Measurements from ENCODE around the gene INSYN2B.

- TF ChIP-seq, protein P1, sequence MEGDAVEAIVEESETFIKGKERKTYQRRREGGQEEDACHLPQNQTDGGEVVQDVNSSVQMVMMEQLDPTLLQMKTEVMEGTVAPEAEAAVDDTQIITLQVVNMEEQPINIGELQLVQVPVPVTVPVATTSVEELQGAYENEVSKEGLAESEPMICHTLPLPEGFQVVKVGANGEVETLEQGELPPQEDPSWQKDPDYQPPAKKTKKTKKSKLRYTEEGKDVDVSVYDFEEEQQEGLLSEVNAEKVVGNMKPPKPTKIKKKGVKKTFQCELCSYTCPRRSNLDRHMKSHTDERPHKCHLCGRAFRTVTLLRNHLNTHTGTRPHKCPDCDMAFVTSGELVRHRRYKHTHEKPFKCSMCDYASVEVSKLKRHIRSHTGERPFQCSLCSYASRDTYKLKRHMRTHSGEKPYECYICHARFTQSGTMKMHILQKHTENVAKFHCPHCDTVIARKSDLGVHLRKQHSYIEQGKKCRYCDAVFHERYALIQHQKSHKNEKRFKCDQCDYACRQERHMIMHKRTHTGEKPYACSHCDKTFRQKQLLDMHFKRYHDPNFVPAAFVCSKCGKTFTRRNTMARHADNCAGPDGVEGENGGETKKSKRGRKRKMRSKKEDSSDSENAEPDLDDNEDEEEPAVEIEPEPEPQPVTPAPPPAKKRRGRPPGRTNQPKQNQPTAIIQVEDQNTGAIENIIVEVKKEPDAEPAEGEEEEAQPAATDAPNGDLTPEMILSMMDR (IDR thresholded peaks at IDR 0.05 in 2 of 3, conservative IDR thresholded peaks at IDR 0.05 in 1 of 3; ENCODE audit: borderline replicate concordance in 1 of 3, insufficient read depth in 1 of 3, low read depth in 2 of 3, low read length in 2 of 3) = no peak
- TF ChIP-seq EZH2 (IDR thresholded peaks at IDR 0.05) (no peak), MAX (IDR thresholded peaks at IDR 0.05) (no peak), EGR1 (IDR thresholded peaks at IDR 0.05; ENCODE audit: low read depth) (no peak), SP1 (IDR thresholded peaks at IDR 0.05; ENCODE audit: low read depth) (no peak), POLR2A (IDR thresholded peaks at IDR 0.05; ENCODE audit: borderline replicate concordance, extremely low read depth, insufficient read depth, insufficient read length) (no peak), POLR2AphosphoS5 (IDR thresholded peaks at IDR 0.05; ENCODE audit: low read depth, low read length) (no peak)
- TF ChIP-seq, protein P2, sequence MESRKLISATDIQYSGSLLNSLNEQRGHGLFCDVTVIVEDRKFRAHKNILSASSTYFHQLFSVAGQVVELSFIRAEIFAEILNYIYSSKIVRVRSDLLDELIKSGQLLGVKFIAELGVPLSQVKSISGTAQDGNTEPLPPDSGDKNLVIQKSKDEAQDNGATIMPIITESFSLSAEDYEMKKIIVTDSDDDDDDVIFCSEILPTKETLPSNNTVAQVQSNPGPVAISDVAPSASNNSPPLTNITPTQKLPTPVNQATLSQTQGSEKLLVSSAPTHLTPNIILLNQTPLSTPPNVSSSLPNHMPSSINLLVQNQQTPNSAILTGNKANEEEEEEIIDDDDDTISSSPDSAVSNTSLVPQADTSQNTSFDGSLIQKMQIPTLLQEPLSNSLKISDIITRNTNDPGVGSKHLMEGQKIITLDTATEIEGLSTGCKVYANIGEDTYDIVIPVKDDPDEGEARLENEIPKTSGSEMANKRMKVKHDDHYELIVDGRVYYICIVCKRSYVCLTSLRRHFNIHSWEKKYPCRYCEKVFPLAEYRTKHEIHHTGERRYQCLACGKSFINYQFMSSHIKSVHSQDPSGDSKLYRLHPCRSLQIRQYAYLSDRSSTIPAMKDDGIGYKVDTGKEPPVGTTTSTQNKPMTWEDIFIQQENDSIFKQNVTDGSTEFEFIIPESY (IDR thresholded peaks at IDR 0.05; ENCODE audit: extremely low read depth, insufficient replicate concordance, low read length) = no peak
Measured at GRCh38 chr5:169847519-169847918, 132.8 kb downstream of the INSYN2B start.
